H1 (cell line): Measurements from ENCODE around the gene THOC5. TPM values are rescaled to one million over a fixed set of nuclear protein-coding genes. Genes with fewer than 3 reads are reported as not detected.

ENCODE experiments used
- BACH1 ChIP-seq: IDR thresholded peaks from 2 replicates; pipeline ENCODE4 v1.6.1; 2012; ENCODE audit warnings: low read length, improper control_type of control experiment
- MAFK ChIP-seq: IDR thresholded peaks from 2 replicates; pipeline ENCODE4 v1.6.1; 2012; ENCODE audit warnings: low read depth, mild to moderate bottlenecking, improper control_type of control experiment, low read length
- RNF2 ChIP-seq: fragments of 200-900, 300-1000 bp; sonication (generic); IDR thresholded peaks from 2 replicates; pipeline ENCODE4 v1.7.1; 2016; ENCODE audit warnings: borderline replicate concordance, low read depth, mild to moderate bottlenecking, antibody characterized with exemption, low read length; ENCODE audit not compliant: poor library complexity, severe bottlenecking; ENCODE audit errors: missing control alignments
- YY1 ChIP-seq: IDR thresholded peaks from 2 replicates; pipeline ENCODE4 v1.6.1; 2011; ENCODE audit warnings: low read depth, mild to moderate bottlenecking, low read length
- polyA plus RNA-seq, 7 experiments: library from polyadenylated mRNA; depleted of rRNA in 3 of 7; stranded (reverse) in 5 of 7; unstranded in 2 of 7; fragments of >200 nt in 5 of 7; fragments of 200-250 nt in 2 of 7; gene quantifications; 1 replicate in 5 of 7; 2 replicates in 1 of 7; 4 replicates in 1 of 7; pipeline versions ENCODE4 v1.2.1 to v1.2.3, GENCODE V29; 2011 to 2013; ENCODE audit warnings: missing spikeins in 2 of 7, mixed read lengths in 2 of 7
- total RNA-seq: library from RNA; stranded (reverse); fragmentation: NEBNext Ultra II Directional; extraction: Animal tissue kit (Norgen Biotek cat#: 25700); gene quantifications from 2 replicates; pipeline ENCODE4 v1.2.1, GENCODE V29; 2021

THOC5 gene
- total and polyA plus RNA-seq, 2 of the 8 experiments (the other 6 are each of a cell fraction or from before 2014, with no cell fraction given), result 27.7 to 65.7 TPM

- TF ChIP-seq YY1 (no peak), BACH1 (peak; percentile 94), MAFK (peak; percentile 94), RNF2 (no peak)
Measured at GRCh38 chr22:29481265-29482000, 72.1 kb downstream of the THOC5 start (continued).
